Neuronal stem cell (in vitro differentiated cells): Measurements from ENCODE around the gene OLA1.

ENCODE experiments used
- DNase-seq: peaks from one replicate; pipeline ENCODE4 v3.0.0-alpha.2; 2013; ENCODE audit warnings: low spot score
- H2AFZ ChIP-seq: one replicate; pipeline ENCODE4 v1.6.1; 2013; ENCODE audit warnings: mild to moderate bottlenecking, low read length, inconsistent platforms
- H2AK5ac ChIP-seq: 2 replicates; pipeline ENCODE4 v1.6.1; 2013; ENCODE audit warnings: low read depth, mild to moderate bottlenecking, inconsistent platforms, low read length, moderate library complexity, mixed read lengths
- H2BK120ac ChIP-seq: 2 replicates; pipeline ENCODE4 v1.6.1; 2013; ENCODE audit warnings: low read depth, mild to moderate bottlenecking, inconsistent platforms, low read length, moderate library complexity, mixed read lengths
- H2BK12ac ChIP-seq: one replicate; pipeline ENCODE4 v1.6.1; 2013; ENCODE audit warnings: low read length, inconsistent platforms
- H2BK15ac ChIP-seq: 2 replicates; pipeline ENCODE4 v1.6.1; 2013; ENCODE audit warnings: mild to moderate bottlenecking, low read length, inconsistent platforms, mixed read lengths
- H2BK5ac ChIP-seq: one replicate; pipeline ENCODE4 v1.6.1; 2013; ENCODE audit warnings: inconsistent platforms, mild to moderate bottlenecking, low read length, moderate library complexity
- H3K14ac ChIP-seq: one replicate; pipeline ENCODE4 v1.6.1; 2013; ENCODE audit warnings: low read length, inconsistent platforms
- H3K18ac ChIP-seq: 2 replicates; pipeline ENCODE4 v1.6.1; 2013; ENCODE audit warnings: low read length, inconsistent platforms
- H3K23ac ChIP-seq: 2 replicates; pipeline ENCODE4 v1.6.1; 2013; ENCODE audit warnings: low read depth, mild to moderate bottlenecking, mixed read lengths, low read length, inconsistent platforms; ENCODE audit not compliant: poor library complexity
- H3K27ac ChIP-seq: replicated peaks from 3 replicates; pipeline ENCODE4 v1.5.1; 2013; ENCODE audit warnings: low read length, inconsistent platforms
- H3K27me3 ChIP-seq, 3 experiments: 2 replicates each; pipeline ENCODE4 v1.6.1; 2013; ENCODE audit warnings: low read length in 3 of 3, mild to moderate bottlenecking in 2 of 3, inconsistent platforms in 1 of 3, low read depth in 1 of 3, mixed read lengths in 1 of 3, moderate library complexity in 1 of 3; ENCODE audit not compliant: control insufficient read depth in 3 of 3, insufficient read depth in 3 of 3
- H3K36me3 ChIP-seq, 2 donors: replicated peaks in 1 of 2; 2 replicates each; pipeline ENCODE4 v1.6.1; 2013; ENCODE audit warnings: low read length in 2 of 2; ENCODE audit not compliant: control insufficient read depth in 2 of 2, insufficient read depth in 2 of 2
- H3K4ac ChIP-seq: 2 replicates; pipeline ENCODE4 v1.6.1; 2013; ENCODE audit warnings: inconsistent platforms, mild to moderate bottlenecking, low read length, moderate library complexity
- H3K4me1 ChIP-seq, 2 donors: 1 replicate in 1 of 2; 2 replicates in 1 of 2; pipeline ENCODE4 v1.6.1; 2013; ENCODE audit warnings: low read length in 2 of 2, low read depth in 1 of 2; ENCODE audit not compliant: control insufficient read depth in 2 of 2, insufficient read depth in 1 of 2
- H3K4me2 ChIP-seq: one replicate; pipeline ENCODE4 v1.6.1; 2013; ENCODE audit warnings: mild to moderate bottlenecking, low read length, inconsistent platforms; ENCODE audit not compliant: insufficient read depth, poor library complexity, severe bottlenecking
- H3K4me3 ChIP-seq, 2 donors: 2 replicates each; pipeline ENCODE4 v1.5.1; 2013; ENCODE audit warnings: low read length in 2 of 2, mild to moderate bottlenecking in 2 of 2, inconsistent platforms in 1 of 2, moderate library complexity in 1 of 2
- H3K79me1 ChIP-seq: one replicate; pipeline ENCODE4 v1.6.1; 2013; ENCODE audit warnings: low read depth, mild to moderate bottlenecking, inconsistent platforms, low read length, moderate library complexity
- H3K9ac ChIP-seq: one replicate; pipeline ENCODE4 v1.6.1; 2013; ENCODE audit warnings: mild to moderate bottlenecking, low read depth, low read length, inconsistent platforms; ENCODE audit not compliant: poor library complexity
- H3K9me3 ChIP-seq, 2 donors: replicated peaks in 1 of 2; 2 replicates each; pipeline versions ENCODE3 to v1.6.1; 2013; ENCODE audit warnings: low read length in 2 of 2, mild to moderate bottlenecking in 2 of 2, inconsistent platforms in 1 of 2, low read depth in 1 of 2, mixed read lengths in 1 of 2, moderate library complexity in 1 of 2; ENCODE audit not compliant: control insufficient read depth in 2 of 2, insufficient read depth in 1 of 2
- H4K8ac ChIP-seq: one replicate; pipeline ENCODE4 v1.6.1; 2013; ENCODE audit warnings: low read depth, mild to moderate bottlenecking, inconsistent platforms, low read length, moderate library complexity
- H4K91ac ChIP-seq: one replicate; pipeline ENCODE4 v1.6.1; 2013; ENCODE audit warnings: low read length, low read depth, mild to moderate bottlenecking, inconsistent platforms; ENCODE audit not compliant: poor library complexity
- WGBS, 2 donors: extraction: QIAGEN DNeasy Blood & Tissue Kit; methylation state at CpG; one replicate each; pipeline ENCODE4 v1.1.7; 2013; ENCODE audit warnings: missing lambda C conversion rate in 2 of 2, mixed read lengths in 1 of 2; ENCODE audit not compliant: insufficient read length in 2 of 2, insufficient replicate concordance in 1 of 2; ENCODE audit errors: extremely low coverage in 2 of 2; 5-methylcytosine and 5-hydroxymethylcytosine counted together

Gene OLA1

GRCh38 chr2:174120346-174120745, 128.0 kb downstream of the OLA1 start:
- Histone ChIP-seq H3K79me1 (no peaks in the 10 kb centered on the region), H4K8ac (no peak overlapping the region), H3K14ac (no peak overlapping the region), H3K36me3 (peaks cover 0 to 31% of the 10 kb centered on the region in 2 donors), H4K91ac (no peak overlapping the region), H3K9me3 (no peaks in the 10 kb centered on the region), H3K4me1 (peaks cover 7 to 31% of the 10 kb centered on the region in 2 donors), H2AK5ac (no peak overlapping the region), H2BK15ac (no peak overlapping the region), H2AFZ (no peak overlapping the region), H2BK120ac (no peak overlapping the region), H3K23ac (no peak overlapping the region), H3K9ac (no peak overlapping the region), H3K27me3 (no peaks in the 10 kb centered on the region), H3K18ac (no peak overlapping the region), H2BK12ac (no peak overlapping the region), H3K27ac (no peak overlapping the region), H2BK5ac (no peak overlapping the region), H3K4ac (no peak overlapping the region), H3K4me3 (no peak overlapping the region), H3K4me2 (no peak overlapping the region)
- DNase-seq: no peak
- no CpG with 5 or more reads among the region's 2 CpGs for WGBS, 2 donors

GRCh38 chr2:174117951-174118930, 130.1 kb downstream of the OLA1 start:
- Histone ChIP-seq H3K18ac (no peak overlapping the region), H3K27me3 (no peaks in the 10 kb centered on the region), H2AFZ (no peak overlapping the region), H3K23ac (no peak overlapping the region), H3K9ac (no peak overlapping the region), H3K27ac (no peak overlapping the region), H2AK5ac (no peak overlapping the region), H3K9me3 (no peaks in the 10 kb centered on the region), H3K4ac (no peak overlapping the region), H2BK120ac (no peak overlapping the region), H3K4me1 (peaks cover 5 to 17% of the 10 kb centered on the region in 2 donors), H2BK15ac (no peak overlapping the region), H4K91ac (no peak overlapping the region), H2BK5ac (no peak overlapping the region), H3K4me3 (no peak overlapping the region), H4K8ac (no peak overlapping the region), H3K14ac (no peak overlapping the region), H3K4me2 (no peak overlapping the region), H3K36me3 (peaks cover 0 to 45% of the 10 kb centered on the region in 2 donors), H3K79me1 (no peaks in the 10 kb centered on the region), H2BK12ac (no peak overlapping the region)
- no CpG with 5 or more reads among the region's 9 CpGs for WGBS, 2 donors
- no peak for DNase-seq

GRCh38 chr2:174112073-174112472, 136.3 kb downstream of the OLA1 start:
- Histone ChIP-seq H3K4me3 (no peak overlapping the region), H2BK5ac (no peak overlapping the region), H4K91ac (no peak overlapping the region), H3K9me3 (no peaks in the 10 kb centered on the region), H2BK12ac (no peak overlapping the region), H3K79me1 (no peaks in the 10 kb centered on the region), H2BK120ac (no peak overlapping the region), H2AK5ac (no peak overlapping the region), H3K4me1 (no peaks in the 10 kb centered on the region), H3K18ac (no peak overlapping the region), H3K36me3 (peaks cover 0 to 36% of the 10 kb centered on the region in 2 donors), H2BK15ac (no peak overlapping the region), H3K4ac (no peak overlapping the region), H3K27me3 (no peaks in the 10 kb centered on the region), H3K9ac (no peak overlapping the region), H4K8ac (no peak overlapping the region), H3K27ac (no peak overlapping the region), H3K4me2 (no peak overlapping the region), H3K14ac (no peak overlapping the region), H2AFZ (no peak overlapping the region), H3K23ac (no peak overlapping the region)
- DNase-seq: no peak
- no CpG with 5 or more reads among the region's 2 CpGs for WGBS, 2 donors

DNA sequence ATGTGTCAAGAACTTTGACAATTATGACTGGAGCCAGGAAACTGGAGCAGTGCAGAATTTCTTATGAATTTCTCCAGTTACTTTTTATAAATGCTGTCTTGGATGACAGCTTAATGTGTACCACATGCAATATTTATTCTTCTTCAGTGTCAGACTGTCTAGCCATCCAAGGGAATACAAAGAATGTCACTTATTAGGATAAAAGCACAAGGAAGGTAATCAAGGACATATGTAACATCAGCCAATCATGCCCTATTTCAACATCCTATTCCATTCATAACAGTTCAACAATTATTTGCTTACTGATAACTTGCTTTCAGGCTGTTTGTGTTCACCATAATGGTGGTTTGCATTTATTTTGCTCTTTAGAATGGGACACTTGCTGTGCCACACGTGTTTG, 139.8 kb downstream of the OLA1 start:
- H3K27ac ChIP-seq: no peak overlapping the region
- H3K79me1 ChIP-seq: no peaks in the 10 kb centered on the region
- WGBS, 2 donors: no CpG with 5 or more reads among the region's 1 CpG
- no peak overlapping the region for H2BK5ac ChIP-seq
- no peaks in the 10 kb centered on the region for H3K9me3 ChIP-seq
- no peak for DNase-seq
- no peak overlapping the region for H4K8ac ChIP-seq
- H3K4me3 ChIP-seq: no peak overlapping the region
- H2AK5ac ChIP-seq: no peak overlapping the region
- no peaks in the 10 kb centered on the region for H3K27me3 ChIP-seq
- no peak overlapping the region for H3K4ac ChIP-seq
- no peak overlapping the region for H2AFZ ChIP-seq
- no peak overlapping the region for H3K18ac ChIP-seq
- no peak overlapping the region for H4K91ac ChIP-seq
- H3K4me2 ChIP-seq: no peak overlapping the region
- H3K4me1 ChIP-seq: no peaks in the 10 kb centered on the region
- no peak overlapping the region for H2BK120ac ChIP-seq
- H2BK12ac ChIP-seq: no peak overlapping the region
- H3K14ac ChIP-seq: no peak overlapping the region
- peaks cover 0 to 23% of the 10 kb centered on the region in 2 donors for H3K36me3 ChIP-seq
- H2BK15ac ChIP-seq: no peak overlapping the region
- no peak overlapping the region for H3K23ac ChIP-seq
- no peak overlapping the region for H3K9ac ChIP-seq
